Stimulated activated CD4-positive, alpha-beta T cell treated with anti-CD3 and anti-CD28 coated beads, Interleukin-1b, Interleukin-23, amount 100 ng/mL, for 4 hours (primary cell): ENCODE data around the gene OPCML.

ENCODE experiments used
- DNase-seq, 2 donors: peaks; one replicate each; pipeline ENCODE4 v3.0.0-alpha.2; 2020; ENCODE audit warnings: low read depth in 2 of 2

Gene OPCML

GRCh38 chr11:133413703-133414102, 118.6 kb downstream of the OPCML start:
- DNase-seq: no peak

GRCh38 chr11:133409799-133410198, 122.5 kb downstream of the OPCML start:
- DNase-seq: no peak

GRCh38 chr11:133408936-133409335, 123.4 kb downstream of the OPCML start:
- no peak for DNase-seq

GRCh38 chr11:133408402-133408801, 123.9 kb downstream of the OPCML start:
- DNase-seq: no peak

- DNase-seq: no peak
These were observed 125.8 kb downstream of the OPCML start for GRCh38 chr11:133406489-133406888.

- DNase-seq: no peak
These were observed 128.4 kb downstream of the OPCML start for GRCh38 chr11:133403900-133404299.

- no peak for DNase-seq
These were observed 129.8 kb downstream of the OPCML start for GRCh38 chr11:133402551-133402950.

- no peak for DNase-seq
These were observed 132.3 kb downstream of the OPCML start for GRCh38 chr11:133399855-133400625.

GRCh38 chr11:133399294-133399693, 133.0 kb downstream of the OPCML start:
- no peak for DNase-seq

GRCh38 chr11:133390803-133391202, 141.5 kb downstream of the OPCML start:
- DNase-seq: no peak

- no peak for DNase-seq
These were observed 143.2 kb downstream of the OPCML start for GRCh38 chr11:133388975-133389568.

GRCh38 chr11:133388260-133388659, 144.0 kb downstream of the OPCML start:
- no peak for DNase-seq

- DNase-seq: no peak
These were observed 145.4 kb downstream of the OPCML start for GRCh38 chr11:133386852-133387251.

- no peak for DNase-seq
These were observed 146.0 kb downstream of the OPCML start for GRCh38 chr11:133386262-133386661.

- DNase-seq: no peak
These were observed 146.5 kb downstream of the OPCML start for GRCh38 chr11:133385781-133386180.

- no peak for DNase-seq
These were observed 147.6 kb downstream of the OPCML start for GRCh38 chr11:133384731-133385130.

GRCh38 chr11:133383689-133384088, 148.6 kb downstream of the OPCML start:
- DNase-seq: no peak

- no peak for DNase-seq
These were observed 149.1 kb downstream of the OPCML start for GRCh38 chr11:133383201-133383600.

GRCh38 chr11:133382131-133382812, 150.0 kb downstream of the OPCML start:
- DNase-seq: no peak

GRCh38 chr11:133381761-133382130, 150.6 kb downstream of the OPCML start:
- DNase-seq: no peak

GRCh38 chr11:133366147-133366546, 166.2 kb downstream of the OPCML start:
- DNase-seq: no peak

GRCh38 chr11:133362916-133363315, 169.4 kb downstream of the OPCML start:
- DNase-seq: no peak

- no peak for DNase-seq
These were observed 170.1 kb downstream of the OPCML start for GRCh38 chr11:133362156-133362555.
